ENCODE results near the gene SRXN1. TPM values are rescaled to one million over a fixed set of nuclear protein-coding genes. Genes with fewer than 3 reads are reported as not detected.

Gene SRXN1
- total RNA-seq, 2 experiments from 2014 or later, result 1.2 to 1.4 TPM

DNA sequence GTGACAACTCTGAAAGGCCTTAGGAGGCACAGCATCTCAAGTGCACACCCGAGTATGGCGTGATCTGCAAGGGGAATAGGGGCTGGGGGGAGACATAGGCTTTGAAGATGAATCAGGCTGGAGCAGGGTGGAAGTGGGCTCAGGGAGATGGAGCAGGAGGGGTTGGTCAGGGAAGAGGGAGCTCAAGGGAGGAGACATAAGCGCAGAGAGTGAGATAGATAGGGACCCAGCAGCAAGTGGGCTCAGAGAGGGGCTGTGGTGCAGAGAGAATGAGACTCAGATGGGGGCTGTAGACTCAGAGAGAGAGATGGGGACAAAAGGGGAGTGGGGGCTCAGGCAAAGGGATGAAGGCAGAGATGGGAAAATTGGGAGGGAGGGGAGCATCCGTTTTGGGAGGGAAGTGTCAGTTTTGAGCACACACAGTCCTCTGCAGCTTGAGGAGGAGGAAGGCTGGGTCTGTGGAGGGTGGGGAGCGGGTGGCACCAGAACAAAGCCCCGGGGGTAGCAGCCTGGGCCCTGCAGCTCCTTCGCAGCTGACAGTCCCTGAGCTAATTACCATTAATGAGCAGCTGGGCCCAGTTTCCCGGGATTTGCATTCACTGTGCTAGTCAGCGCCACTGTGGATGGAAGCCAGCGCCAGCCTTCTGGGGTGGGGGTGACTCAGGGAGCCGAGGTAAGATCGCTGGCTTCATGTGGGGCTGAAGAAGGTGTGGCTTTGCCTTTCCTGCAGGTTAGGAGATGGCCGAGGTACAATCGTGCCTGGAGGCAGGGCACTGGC lies 18.7 kb downstream of the SRXN1 start:
- H3K36me3 ChIP-seq (ENCODE audit: insufficient read depth, low read length), result no peaks in the 10 kb centered on the region
- intact Hi-C loops (cut with DNase I, micrococcal nuclease), result no loop called here
- H3K4me1 ChIP-seq (ENCODE audit: insufficient read depth, low read length), result no peaks in the 10 kb centered on the region
- POLR2A ChIA-PET, result no interaction called here
- CTCF ChIA-PET, result no interaction called here
- no peaks in the 10 kb centered on the region for H3K9me3 Mint-ChIP-seq
- ATAC-seq (ENCODE audit: poor library complexity), result no peak
- no peak overlapping the region for H3K4me3 Mint-ChIP-seq
- H3K36me3 Mint-ChIP-seq (ENCODE audit: low read depth), result no peaks in the 10 kb centered on the region
- no peaks in the 10 kb centered on the region for H3K4me1 Mint-ChIP-seq (ENCODE audit: low read depth)
- DNase-seq, result no peak
- peaks cover 0 to 6% of the 10 kb centered on the region in 2 experiments for H3K9me3 ChIP-seq (ENCODE audit: control insufficient read depth in 1 of 2, insufficient read depth in 1 of 2, low read length in 2 of 2)
- H3K27ac ChIP-seq (ENCODE audit: low read depth in 1 of 2, low read length in 2 of 2), result no peak overlapping the region
- TF ChIP-seq, protein P1, sequence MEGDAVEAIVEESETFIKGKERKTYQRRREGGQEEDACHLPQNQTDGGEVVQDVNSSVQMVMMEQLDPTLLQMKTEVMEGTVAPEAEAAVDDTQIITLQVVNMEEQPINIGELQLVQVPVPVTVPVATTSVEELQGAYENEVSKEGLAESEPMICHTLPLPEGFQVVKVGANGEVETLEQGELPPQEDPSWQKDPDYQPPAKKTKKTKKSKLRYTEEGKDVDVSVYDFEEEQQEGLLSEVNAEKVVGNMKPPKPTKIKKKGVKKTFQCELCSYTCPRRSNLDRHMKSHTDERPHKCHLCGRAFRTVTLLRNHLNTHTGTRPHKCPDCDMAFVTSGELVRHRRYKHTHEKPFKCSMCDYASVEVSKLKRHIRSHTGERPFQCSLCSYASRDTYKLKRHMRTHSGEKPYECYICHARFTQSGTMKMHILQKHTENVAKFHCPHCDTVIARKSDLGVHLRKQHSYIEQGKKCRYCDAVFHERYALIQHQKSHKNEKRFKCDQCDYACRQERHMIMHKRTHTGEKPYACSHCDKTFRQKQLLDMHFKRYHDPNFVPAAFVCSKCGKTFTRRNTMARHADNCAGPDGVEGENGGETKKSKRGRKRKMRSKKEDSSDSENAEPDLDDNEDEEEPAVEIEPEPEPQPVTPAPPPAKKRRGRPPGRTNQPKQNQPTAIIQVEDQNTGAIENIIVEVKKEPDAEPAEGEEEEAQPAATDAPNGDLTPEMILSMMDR (IDR thresholded peaks at IDR 0.05), result no peak
- H3K27me3 Mint-ChIP-seq, result peaks cover 36% of the 10 kb centered on the region
- H3K27ac Mint-ChIP-seq, result no peak overlapping the region
- no peak overlapping the region for H3K4me3 ChIP-seq (ENCODE audit: low read length)
- H3K27me3 ChIP-seq (ENCODE audit: control insufficient read depth in 1 of 2, insufficient read depth in 2 of 2, low read length in 2 of 2), result peaks cover 0 to 10% of the 10 kb centered on the region in 2 experiments

DNA sequence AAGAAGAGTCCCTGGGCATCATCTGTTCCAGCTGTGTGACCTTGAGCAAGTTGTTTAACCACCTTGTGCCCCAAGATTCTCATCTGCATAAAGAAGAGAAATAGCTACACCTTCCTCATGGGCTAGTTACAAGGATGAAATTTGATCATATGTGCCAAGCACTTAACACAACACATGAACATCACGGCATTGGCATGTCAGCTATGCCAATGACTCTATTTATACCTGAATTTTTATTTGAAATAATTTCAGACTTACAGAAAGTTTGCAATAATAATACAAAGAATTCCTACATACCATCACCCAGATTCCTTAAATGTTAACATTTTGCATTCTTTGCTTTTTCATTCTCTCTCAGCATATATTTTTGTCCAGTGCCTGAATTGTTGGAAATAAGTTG lies 21.9 kb downstream of the SRXN1 start:
- H3K27ac ChIP-seq (ENCODE audit: low read depth in 1 of 2, low read length in 2 of 2), result no peak overlapping the region
- intact Hi-C loops (cut with DNase I, micrococcal nuclease), result no loop called here
- peaks cover 0 to 6% of the 10 kb centered on the region in 2 experiments for H3K9me3 ChIP-seq (ENCODE audit: control insufficient read depth in 1 of 2, insufficient read depth in 1 of 2, low read length in 2 of 2)
- H3K27ac Mint-ChIP-seq, result no peak overlapping the region
- no peak overlapping the region for H3K4me3 ChIP-seq (ENCODE audit: low read length)
- ATAC-seq (ENCODE audit: poor library complexity) (no peak), DNase-seq (no peak)
- TF ChIP-seq, protein P1 (IDR thresholded peaks at IDR 0.05), result no peak
- CTCF ChIA-PET, result interaction anchor here (0.8 kb wide), 1 partner anchor 22 kb away, joined by 3 read pairs; the partner anchor contains the start of gene SRXN1
- peaks cover 45% of the 10 kb centered on the region for H3K27me3 Mint-ChIP-seq
- peaks cover 0 to 10% of the 10 kb centered on the region in 2 experiments for H3K27me3 ChIP-seq (ENCODE audit: control insufficient read depth in 1 of 2, insufficient read depth in 2 of 2, low read length in 2 of 2)
- H3K4me1 Mint-ChIP-seq (ENCODE audit: low read depth), result no peaks in the 10 kb centered on the region
- no peaks in the 10 kb centered on the region for H3K36me3 Mint-ChIP-seq (ENCODE audit: low read depth)
- no peaks in the 10 kb centered on the region for H3K9me3 Mint-ChIP-seq
- no peaks in the 10 kb centered on the region for H3K36me3 ChIP-seq (ENCODE audit: insufficient read depth, low read length)
- no peak overlapping the region for H3K4me3 Mint-ChIP-seq
- no peaks in the 10 kb centered on the region for H3K4me1 ChIP-seq (ENCODE audit: insufficient read depth, low read length)
- POLR2A ChIA-PET, result no interaction called here

DNA sequence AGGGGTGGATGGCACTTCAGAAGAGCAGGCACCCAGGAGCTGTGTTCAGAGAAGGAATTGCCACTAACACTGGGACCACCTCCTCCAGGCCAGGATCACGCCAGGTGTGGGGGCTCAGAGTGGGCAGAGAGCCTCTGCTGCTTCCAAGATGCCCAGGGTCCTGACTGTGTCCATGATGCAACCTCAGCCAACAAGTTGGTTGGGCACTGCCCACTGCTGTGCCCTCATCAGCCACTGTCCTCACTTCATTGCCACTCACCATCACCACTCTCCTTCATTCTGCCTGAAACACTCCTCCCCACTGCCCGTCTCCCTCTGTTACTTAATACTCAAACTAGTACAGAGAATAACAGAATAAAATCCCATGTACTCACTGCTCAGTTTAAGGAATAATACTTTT lies 26.4 kb downstream of the SRXN1 start:
- H3K27me3 Mint-ChIP-seq, result peaks cover 49% of the 10 kb centered on the region
- no peak overlapping the region for H3K27ac Mint-ChIP-seq
- ChIA-PET POLR2A (no interaction called here), CTCF (no interaction called here)
- Histone ChIP-seq H3K9me3 (ENCODE audit: control insufficient read depth in 1 of 2, insufficient read depth in 1 of 2, low read length in 2 of 2) (no peaks in the 10 kb centered on the region), H3K36me3 (ENCODE audit: insufficient read depth, low read length) (no peaks in the 10 kb centered on the region), H3K27me3 (ENCODE audit: control insufficient read depth in 1 of 2, insufficient read depth in 2 of 2, low read length in 2 of 2) (peaks cover 3 to 14% of the 10 kb centered on the region in 2 experiments), H3K4me3 (ENCODE audit: low read length) (no peak overlapping the region), H3K4me1 (ENCODE audit: insufficient read depth, low read length) (no peaks in the 10 kb centered on the region), H3K27ac (ENCODE audit: low read depth in 1 of 2, low read length in 2 of 2) (no peak overlapping the region)
- H3K9me3 Mint-ChIP-seq, result peaks cover 4% of the 10 kb centered on the region
- no peak overlapping the region for H3K4me3 Mint-ChIP-seq
- H3K36me3 Mint-ChIP-seq (ENCODE audit: low read depth), result no peaks in the 10 kb centered on the region
- ATAC-seq (ENCODE audit: poor library complexity) (no peak), DNase-seq (no peak)
- TF ChIP-seq, protein P1 (IDR thresholded peaks at IDR 0.05), result no peak
- H3K4me1 Mint-ChIP-seq (ENCODE audit: low read depth), result no peaks in the 10 kb centered on the region
- intact Hi-C loops (cut with DNase I, micrococcal nuclease), result no loop called here

Measured in CD4-positive, alpha-beta T cell (primary cell).